HFF-Myc (cell line): ENCODE measurements around the gene TRPM2.

Source experiments
- DNase-seq: peaks from one replicate; pipeline ENCODE4 v3.0.0-alpha.2; 2011; ENCODE audit warnings: low read depth; ENCODE audit errors: extremely low read depth
- H3K4me3 ChIP-seq: replicated peaks from 2 replicates; pipeline ENCODE4 v1.5.1; 2011; ENCODE audit warnings: low read depth, mild to moderate bottlenecking, control low read depth, low read length
- TF ChIP-seq, protein P1 (sequence below): IDR thresholded peaks from 2 replicates; pipeline ENCODE4 v1.5.1; 2012; ENCODE audit warnings: mild to moderate bottlenecking, low read depth, low read length, control low read depth; ENCODE audit errors: missing control alignments

The TRPM2 gene

DNA sequence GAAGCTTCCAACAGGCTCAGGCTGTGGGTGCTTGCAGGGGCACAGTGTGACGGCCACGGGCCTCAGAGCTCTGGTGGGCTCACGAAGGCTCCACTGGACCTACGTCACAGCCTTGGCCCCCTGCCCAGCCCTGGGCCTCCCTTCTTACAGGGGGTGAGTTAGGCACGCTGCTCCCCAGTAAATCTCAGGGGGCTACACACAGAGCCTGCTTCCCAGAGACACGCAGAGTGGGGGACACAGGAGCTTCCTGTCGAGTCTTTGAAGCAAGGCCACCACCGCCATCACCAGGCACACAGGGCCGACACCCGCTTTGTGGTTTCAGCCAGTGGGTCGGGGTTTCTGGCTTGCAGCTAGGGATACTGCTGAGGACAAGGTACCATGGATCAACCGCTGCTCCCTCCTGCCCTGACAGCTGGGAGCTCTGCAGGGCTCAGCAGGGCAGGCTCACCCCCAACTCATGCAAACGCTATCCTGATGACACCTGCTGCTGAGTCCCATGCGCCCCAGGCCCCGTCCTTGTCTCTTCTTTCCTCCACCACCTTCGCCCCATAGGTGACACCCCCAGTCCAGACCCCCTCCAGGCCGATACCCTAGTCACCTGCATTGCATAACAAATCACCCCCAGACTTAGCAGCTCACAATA lies 8.8 kb upstream of the TRPM2 start:
- DNase-seq, result no peak
- no peak overlapping the region for H3K4me3 ChIP-seq
- TF ChIP-seq, protein P1, sequence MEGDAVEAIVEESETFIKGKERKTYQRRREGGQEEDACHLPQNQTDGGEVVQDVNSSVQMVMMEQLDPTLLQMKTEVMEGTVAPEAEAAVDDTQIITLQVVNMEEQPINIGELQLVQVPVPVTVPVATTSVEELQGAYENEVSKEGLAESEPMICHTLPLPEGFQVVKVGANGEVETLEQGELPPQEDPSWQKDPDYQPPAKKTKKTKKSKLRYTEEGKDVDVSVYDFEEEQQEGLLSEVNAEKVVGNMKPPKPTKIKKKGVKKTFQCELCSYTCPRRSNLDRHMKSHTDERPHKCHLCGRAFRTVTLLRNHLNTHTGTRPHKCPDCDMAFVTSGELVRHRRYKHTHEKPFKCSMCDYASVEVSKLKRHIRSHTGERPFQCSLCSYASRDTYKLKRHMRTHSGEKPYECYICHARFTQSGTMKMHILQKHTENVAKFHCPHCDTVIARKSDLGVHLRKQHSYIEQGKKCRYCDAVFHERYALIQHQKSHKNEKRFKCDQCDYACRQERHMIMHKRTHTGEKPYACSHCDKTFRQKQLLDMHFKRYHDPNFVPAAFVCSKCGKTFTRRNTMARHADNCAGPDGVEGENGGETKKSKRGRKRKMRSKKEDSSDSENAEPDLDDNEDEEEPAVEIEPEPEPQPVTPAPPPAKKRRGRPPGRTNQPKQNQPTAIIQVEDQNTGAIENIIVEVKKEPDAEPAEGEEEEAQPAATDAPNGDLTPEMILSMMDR, result no peak

DNA sequence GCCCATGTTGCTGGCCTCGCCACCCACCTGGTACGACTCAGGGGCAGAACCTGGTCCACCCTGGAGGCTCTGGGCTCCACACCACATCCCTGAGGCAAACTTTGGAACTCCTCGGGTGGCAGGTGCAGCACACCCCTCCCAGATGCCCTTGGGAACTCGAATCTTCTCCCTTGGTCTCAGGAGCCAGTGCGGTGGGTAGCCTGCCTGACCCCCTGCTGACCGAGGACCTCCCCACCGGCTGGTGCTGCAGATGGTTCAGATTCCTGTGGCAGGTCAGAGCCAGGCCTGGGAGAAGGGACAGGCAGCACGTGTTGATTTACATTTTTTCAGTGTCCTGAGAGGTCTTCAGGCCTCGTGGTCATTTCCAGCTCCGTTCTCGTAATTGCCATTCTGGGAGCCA lies 7.9 kb upstream of the TRPM2 start:
- no peak for DNase-seq
- no peak overlapping the region for H3K4me3 ChIP-seq
- TF ChIP-seq, protein P1, result no peak

DNA sequence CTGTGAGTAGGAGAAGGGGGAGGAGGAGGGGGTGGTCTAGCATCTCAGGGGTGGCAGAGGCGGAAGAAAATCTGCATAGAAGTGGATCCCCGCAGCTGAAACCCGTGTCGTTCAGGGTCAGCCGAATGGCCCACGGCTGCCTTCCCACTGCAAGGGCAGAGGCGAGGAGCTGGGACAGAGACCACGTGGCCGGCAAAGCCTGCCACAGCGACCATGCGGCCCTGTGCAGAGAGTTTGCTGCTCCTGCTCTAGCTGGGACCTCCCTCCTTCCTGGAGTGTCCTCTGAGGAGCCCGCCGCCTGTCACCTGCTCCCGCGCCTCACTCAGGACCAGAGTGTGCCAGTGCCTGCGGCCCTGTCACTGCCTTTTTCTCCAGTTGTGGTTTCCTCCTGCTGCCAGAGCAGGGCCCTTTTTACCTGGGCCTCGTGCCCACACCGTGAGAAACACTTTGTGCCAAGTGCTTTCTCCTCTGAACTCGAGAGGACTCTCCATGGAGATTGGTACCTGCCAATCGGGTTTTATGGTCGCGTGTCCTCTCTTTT lies 5.4 kb upstream of the TRPM2 start:
- no peak overlapping the region for H3K4me3 ChIP-seq
- no peak for DNase-seq
- TF ChIP-seq, protein P1, result no peak

DNA sequence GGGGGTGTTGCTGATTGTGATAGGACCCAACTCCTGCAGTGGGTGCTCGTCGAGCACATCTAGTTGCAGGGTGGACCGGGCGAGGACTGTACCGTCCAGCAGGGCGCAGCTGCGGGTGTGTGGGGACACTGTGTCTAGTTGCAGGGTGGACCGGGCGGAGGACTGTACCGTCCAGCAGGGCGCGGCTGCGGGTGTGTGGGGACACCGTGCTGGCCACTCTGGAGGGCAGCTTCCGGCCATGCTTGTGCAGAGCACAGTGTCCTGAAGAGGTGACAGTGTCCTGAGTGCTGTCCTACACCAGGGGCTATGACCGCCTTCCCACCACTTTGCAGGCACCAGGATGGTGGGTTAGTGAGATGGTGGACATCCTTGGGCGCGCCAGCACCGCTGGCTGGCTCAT lies 4.6 kb upstream of the TRPM2 start:
- TF ChIP-seq, protein P1, result no peak
- no peak for DNase-seq
- H3K4me3 ChIP-seq, result no peak overlapping the region

DNA sequence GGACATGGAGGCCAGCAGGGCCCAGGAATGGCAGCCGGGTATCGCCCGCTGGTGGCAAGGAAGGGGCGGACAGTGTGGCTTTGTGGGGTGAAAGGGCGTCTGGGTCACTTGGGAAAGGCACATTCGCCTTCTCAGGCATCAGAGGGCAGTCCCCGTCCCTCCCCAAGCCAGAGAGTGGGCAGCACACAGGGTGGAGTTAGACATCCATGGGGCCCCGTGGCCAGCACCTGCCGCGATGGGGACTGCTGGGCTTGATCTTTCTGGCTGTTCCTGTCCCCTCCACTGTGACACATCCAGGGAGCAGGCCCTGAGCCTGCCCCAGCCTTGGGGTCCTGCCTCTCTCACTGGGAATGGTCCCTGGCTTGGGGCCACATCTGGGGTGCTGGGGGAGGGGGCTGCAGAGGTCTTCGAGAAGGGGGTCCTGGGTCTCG lies 4.0 kb upstream of the TRPM2 start:
- no peak for DNase-seq
- TF ChIP-seq, protein P1, result no peak
- H3K4me3 ChIP-seq, result no peak overlapping the region

DNA sequence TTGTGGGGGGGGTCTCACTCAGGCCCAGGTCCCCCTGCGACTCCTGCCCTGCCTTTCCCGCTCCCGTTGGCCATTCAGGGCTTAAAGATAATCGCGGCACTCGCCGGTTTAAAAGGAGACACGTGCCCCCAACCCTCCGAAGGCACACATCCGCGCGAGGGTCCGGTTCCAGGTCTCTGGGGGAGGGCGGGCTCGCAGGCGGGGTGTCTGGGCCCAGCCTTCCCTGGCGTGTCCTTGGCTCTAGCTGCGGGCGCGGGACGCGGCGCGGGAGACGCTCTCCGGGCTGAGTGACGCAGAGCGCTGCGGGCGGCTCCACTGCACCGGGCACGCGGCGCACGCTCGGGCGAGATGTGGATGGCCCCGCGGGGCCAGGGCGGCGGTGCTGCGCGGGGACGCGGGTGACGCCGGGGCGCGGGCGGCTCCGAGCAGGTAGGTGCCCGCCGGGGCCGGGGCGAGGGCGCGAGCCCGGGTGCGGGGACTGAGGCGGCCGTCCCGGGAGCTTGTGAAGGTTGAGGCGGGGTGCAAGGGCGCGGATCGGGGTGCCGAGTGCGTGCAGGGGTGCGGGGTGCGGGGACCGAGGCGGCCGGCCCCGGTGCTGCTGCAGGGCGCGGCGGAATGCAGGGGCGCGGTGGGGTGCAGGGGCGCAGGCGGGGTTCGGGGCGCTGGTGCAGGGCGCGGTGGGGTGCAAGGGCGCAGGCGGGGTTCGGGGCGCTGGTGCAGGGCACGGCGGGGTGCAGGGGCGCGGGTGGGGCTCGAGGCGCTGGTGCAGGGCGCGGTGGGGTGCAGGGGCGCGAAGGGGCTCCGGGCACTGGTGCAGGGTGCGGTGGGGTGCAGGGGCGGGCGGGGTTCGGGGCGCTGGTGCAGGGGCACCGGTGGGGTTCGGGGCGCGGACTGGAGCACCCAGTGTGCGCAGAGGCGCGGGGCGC lies 3.3 kb upstream of the TRPM2 start:
- TF ChIP-seq, protein P1, result no peak
- no peak for DNase-seq
- H3K4me3 ChIP-seq, result no peak overlapping the region
